Measurements from ENCODE around the gene ATP6V0A4. TPM values are rescaled to one million over a fixed set of nuclear protein-coding genes. Genes with fewer than 3 reads are reported as not detected.

Gene ATP6V0A4
- not detected for total RNA-seq

GRCh38 chr7:138797715-138798320 lies at the start of gene ATP6V0A4, which contains the start of gene TMEM213:
Gene ATP6V0A4, minus strand, starts transcription at chr7:138798196. Its CDS starts 26,949 bp downstream, at chr7:138771247.
Gene TMEM213, plus strand, starts transcription at chr7:138797994. Its CDS starts 111 bp downstream, at chr7:138798105.
- no peaks in the 10 kb centered on the region for H3K27me3 ChIP-seq (ENCODE audit: insufficient read depth, low read length)
- H3K4me3 ChIP-seq (ENCODE audit: low read length): no peak within 1 kb of the TSS
- H3K9me3 ChIP-seq (ENCODE audit: low read depth, low read length): no peaks in the 10 kb centered on the region
- H3K4me1 ChIP-seq (ENCODE audit: insufficient read depth, low read length): no peaks in the 10 kb centered on the region

- Histone ChIP-seq H3K27me3 (ENCODE audit: insufficient read depth, low read length) (no peaks in the 10 kb centered on the region), H3K9me3 (ENCODE audit: low read depth, low read length) (no peaks in the 10 kb centered on the region), H3K4me1 (ENCODE audit: insufficient read depth, low read length) (no peaks in the 10 kb centered on the region), H3K4me3 (ENCODE audit: low read length) (no peak overlapping the region)
Measured at GRCh38 chr7:138845711-138846110, 47.7 kb upstream of the ATP6V0A4 start.

DNA sequence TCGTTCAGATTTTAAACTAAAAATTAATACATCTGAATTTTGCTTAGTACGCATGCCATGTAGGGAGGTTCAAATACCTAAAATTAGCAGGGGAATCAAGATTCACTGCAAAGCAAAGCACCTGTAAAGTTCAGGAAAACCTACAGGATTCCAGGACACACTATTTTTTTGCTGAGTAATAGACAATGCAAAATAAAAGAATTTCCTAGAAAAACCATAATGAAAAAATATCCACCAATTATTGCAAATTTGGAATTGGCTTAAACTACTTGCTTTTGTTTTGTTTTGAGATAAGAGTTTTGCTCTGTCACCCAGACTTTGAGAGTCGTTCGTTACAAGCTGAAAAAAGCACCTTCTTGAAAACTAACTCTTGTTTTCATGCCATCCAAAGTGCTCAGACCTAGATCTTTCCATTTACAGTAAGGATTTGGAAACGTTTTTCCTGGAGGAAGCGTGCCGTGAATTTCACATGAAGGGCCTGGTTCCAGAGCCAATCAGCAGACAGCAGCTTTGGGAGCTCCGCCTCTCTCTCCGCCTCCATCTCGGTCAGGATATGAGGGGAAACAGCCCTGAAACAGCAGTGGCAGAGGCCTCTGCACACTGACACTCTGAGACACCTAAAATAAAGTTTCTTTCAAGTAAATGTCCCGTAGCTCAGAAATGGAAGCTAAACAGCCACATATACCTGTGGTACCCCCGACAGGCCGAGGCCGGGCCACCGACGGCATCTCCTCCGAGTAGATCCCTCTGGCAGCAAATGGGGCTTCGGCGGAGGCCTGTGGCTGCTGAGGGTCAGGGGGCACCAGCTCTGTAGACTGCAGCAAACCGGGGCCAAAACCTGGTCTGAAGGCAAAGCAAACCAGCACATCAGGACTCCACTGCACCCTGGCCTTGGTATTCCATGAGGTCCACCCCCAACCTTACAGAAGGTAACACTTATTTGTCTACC lies 45.9 kb upstream of the ATP6V0A4 start:
- H3K9me3 ChIP-seq (ENCODE audit: low read depth, low read length): no peaks in the 10 kb centered on the region
- H3K4me1 ChIP-seq (ENCODE audit: insufficient read depth, low read length): no peaks in the 10 kb centered on the region
- H3K27me3 ChIP-seq (ENCODE audit: insufficient read depth, low read length): no peaks in the 10 kb centered on the region
- H3K4me3 ChIP-seq (ENCODE audit: low read length): no peak overlapping the region

- Histone ChIP-seq H3K4me3 (ENCODE audit: low read length) (no peak overlapping the region), H3K27me3 (ENCODE audit: insufficient read depth, low read length) (no peaks in the 10 kb centered on the region), H3K4me1 (ENCODE audit: insufficient read depth, low read length) (no peaks in the 10 kb centered on the region), H3K9me3 (ENCODE audit: low read depth, low read length) (no peaks in the 10 kb centered on the region)
Measured at GRCh38 chr7:138842111-138842510, 44.1 kb upstream of the ATP6V0A4 start.

GRCh38 chr7:138838166-138838565 lies 40.2 kb upstream of the ATP6V0A4 start:
- Histone ChIP-seq H3K4me1 (ENCODE audit: insufficient read depth, low read length) (no peaks in the 10 kb centered on the region), H3K4me3 (ENCODE audit: low read length) (no peak overlapping the region), H3K27me3 (ENCODE audit: insufficient read depth, low read length) (no peaks in the 10 kb centered on the region), H3K9me3 (ENCODE audit: low read depth, low read length) (no peaks in the 10 kb centered on the region)

DNA sequence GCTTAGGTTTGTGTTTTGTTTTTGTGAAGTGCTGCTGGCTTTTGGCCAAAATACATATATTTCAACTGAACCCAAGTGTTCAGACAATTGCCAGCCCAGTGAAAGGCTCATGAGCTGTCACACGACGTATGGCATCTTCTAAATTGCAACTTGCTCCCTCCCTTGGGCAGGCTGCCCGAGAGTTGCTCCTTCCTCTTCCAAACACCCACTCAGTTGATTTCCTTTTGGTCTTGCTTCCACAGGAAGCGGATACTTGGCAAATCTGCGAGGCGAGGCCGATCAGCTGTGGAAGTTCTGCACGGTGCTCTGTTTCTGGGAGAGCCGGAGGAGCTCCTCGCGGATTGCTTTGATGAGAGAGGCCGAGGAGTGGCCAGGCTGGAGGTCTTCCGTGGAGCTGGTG lies 39.6 kb upstream of the ATP6V0A4 start:
- Histone ChIP-seq H3K4me1 (ENCODE audit: insufficient read depth, low read length) (no peaks in the 10 kb centered on the region), H3K9me3 (ENCODE audit: low read depth, low read length) (no peaks in the 10 kb centered on the region)

DNA sequence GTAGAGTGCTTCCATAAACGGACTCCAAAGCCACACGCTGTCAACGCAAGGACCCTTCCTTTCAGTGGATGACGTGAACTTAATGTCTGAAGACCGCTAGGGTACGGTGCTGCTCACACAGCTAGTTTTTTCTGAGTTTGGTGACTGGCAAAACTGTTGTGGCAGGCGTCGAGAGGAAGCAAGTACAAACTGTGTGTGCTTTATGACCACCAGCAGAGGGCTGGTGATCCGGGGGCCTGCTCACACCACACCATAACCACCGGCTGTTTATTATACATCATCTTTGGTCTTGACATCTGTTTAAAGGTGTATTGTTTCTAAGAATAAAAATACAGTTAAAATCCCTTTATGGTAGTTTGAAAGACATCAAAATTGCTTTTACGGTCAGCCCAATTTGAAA lies 37.1 kb upstream of the ATP6V0A4 start:
- H3K9me3 ChIP-seq (ENCODE audit: low read depth, low read length): no peaks in the 10 kb centered on the region
- no peak overlapping the region for H3K4me3 ChIP-seq (ENCODE audit: low read length)
- no peaks in the 10 kb centered on the region for H3K4me1 ChIP-seq (ENCODE audit: insufficient read depth, low read length)
- no peaks in the 10 kb centered on the region for H3K27me3 ChIP-seq (ENCODE audit: insufficient read depth, low read length)

More for the DNA sequence above, 39.6 kb upstream of the ATP6V0A4 start:
- Histone ChIP-seq H3K4me3 (ENCODE audit: low read length) (no peak overlapping the region), H3K27me3 (ENCODE audit: insufficient read depth, low read length) (no peaks in the 10 kb centered on the region)

- Histone ChIP-seq H3K27me3 (ENCODE audit: insufficient read depth, low read length) (no peaks in the 10 kb centered on the region), H3K4me1 (ENCODE audit: insufficient read depth, low read length) (no peaks in the 10 kb centered on the region), H3K4me3 (ENCODE audit: low read length) (no peak overlapping the region), H3K9me3 (ENCODE audit: low read depth, low read length) (no peaks in the 10 kb centered on the region)
Measured at GRCh38 chr7:138834583-138834982, 36.6 kb upstream of the ATP6V0A4 start.

GRCh38 chr7:138833596-138833995 lies 35.6 kb upstream of the ATP6V0A4 start:
- H3K4me1 ChIP-seq (ENCODE audit: insufficient read depth, low read length): no peaks in the 10 kb centered on the region
- H3K4me3 ChIP-seq (ENCODE audit: low read length): no peak overlapping the region
- no peaks in the 10 kb centered on the region for H3K9me3 ChIP-seq (ENCODE audit: low read depth, low read length)
- no peaks in the 10 kb centered on the region for H3K27me3 ChIP-seq (ENCODE audit: insufficient read depth, low read length)

DNA sequence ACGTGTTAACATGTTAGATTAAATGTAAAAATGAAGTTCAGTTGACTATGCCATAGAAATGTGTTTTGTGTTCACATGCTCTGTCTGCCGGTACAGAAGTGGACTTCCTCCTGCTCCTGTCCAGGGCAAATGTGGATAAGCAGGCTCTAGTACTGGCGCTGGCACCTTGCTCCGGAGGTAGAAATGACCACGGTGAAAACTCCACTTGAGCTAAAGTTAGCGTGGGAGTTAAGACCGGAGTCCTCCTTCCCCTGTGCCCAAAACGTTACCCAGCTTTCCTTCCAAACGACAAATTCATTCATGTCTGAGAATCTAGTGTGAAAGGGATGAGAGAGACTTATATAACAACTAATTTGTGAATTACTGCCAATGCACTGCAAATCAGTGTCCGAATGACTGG lies 35.0 kb upstream of the ATP6V0A4 start:
- Histone ChIP-seq H3K9me3 (ENCODE audit: low read depth, low read length) (no peaks in the 10 kb centered on the region), H3K27me3 (ENCODE audit: insufficient read depth, low read length) (no peaks in the 10 kb centered on the region), H3K4me3 (ENCODE audit: low read length) (no peak overlapping the region)

GRCh38 chr7:138829335-138829734 lies 31.3 kb upstream of the ATP6V0A4 start:
- no peaks in the 10 kb centered on the region for H3K9me3 ChIP-seq (ENCODE audit: low read depth, low read length)
- no peak overlapping the region for H3K4me3 ChIP-seq (ENCODE audit: low read length)
- no peaks in the 10 kb centered on the region for H3K27me3 ChIP-seq (ENCODE audit: insufficient read depth, low read length)
- H3K4me1 ChIP-seq (ENCODE audit: insufficient read depth, low read length): no peaks in the 10 kb centered on the region

More for the DNA sequence above, 35.0 kb upstream of the ATP6V0A4 start:
- H3K4me1 ChIP-seq (ENCODE audit: insufficient read depth, low read length): no peaks in the 10 kb centered on the region

DNA sequence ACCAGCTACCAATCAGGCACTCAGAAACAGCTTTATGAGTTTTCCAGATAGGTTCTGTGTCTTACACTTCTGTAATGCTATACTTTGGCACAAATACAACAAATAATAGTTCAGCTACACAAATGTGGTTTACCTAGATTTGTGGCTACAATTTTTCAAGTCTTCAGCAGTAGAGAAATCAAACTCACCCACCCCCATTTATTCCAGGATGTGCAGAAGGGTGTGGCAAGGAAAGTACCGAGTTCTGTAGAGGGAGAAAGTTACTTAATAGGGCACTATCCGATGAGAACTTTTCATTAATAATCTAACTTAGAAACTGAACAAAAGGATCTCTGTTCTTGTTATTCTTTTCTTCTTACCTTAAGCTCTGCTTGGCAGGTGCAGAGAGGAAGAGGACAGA lies 30.3 kb upstream of the ATP6V0A4 start:
- no peak overlapping the region for H3K4me3 ChIP-seq (ENCODE audit: low read length)
- no peaks in the 10 kb centered on the region for H3K9me3 ChIP-seq (ENCODE audit: low read depth, low read length)
- no peaks in the 10 kb centered on the region for H3K4me1 ChIP-seq (ENCODE audit: insufficient read depth, low read length)
- H3K27me3 ChIP-seq (ENCODE audit: insufficient read depth, low read length): no peaks in the 10 kb centered on the region

- Histone ChIP-seq H3K4me1 (ENCODE audit: insufficient read depth, low read length) (no peaks in the 10 kb centered on the region), H3K9me3 (ENCODE audit: low read depth, low read length) (no peaks in the 10 kb centered on the region), H3K4me3 (ENCODE audit: low read length) (no peak overlapping the region), H3K27me3 (ENCODE audit: insufficient read depth, low read length) (no peaks in the 10 kb centered on the region)
Measured at GRCh38 chr7:138825049-138825721, 27.2 kb upstream of the ATP6V0A4 start.

DNA sequence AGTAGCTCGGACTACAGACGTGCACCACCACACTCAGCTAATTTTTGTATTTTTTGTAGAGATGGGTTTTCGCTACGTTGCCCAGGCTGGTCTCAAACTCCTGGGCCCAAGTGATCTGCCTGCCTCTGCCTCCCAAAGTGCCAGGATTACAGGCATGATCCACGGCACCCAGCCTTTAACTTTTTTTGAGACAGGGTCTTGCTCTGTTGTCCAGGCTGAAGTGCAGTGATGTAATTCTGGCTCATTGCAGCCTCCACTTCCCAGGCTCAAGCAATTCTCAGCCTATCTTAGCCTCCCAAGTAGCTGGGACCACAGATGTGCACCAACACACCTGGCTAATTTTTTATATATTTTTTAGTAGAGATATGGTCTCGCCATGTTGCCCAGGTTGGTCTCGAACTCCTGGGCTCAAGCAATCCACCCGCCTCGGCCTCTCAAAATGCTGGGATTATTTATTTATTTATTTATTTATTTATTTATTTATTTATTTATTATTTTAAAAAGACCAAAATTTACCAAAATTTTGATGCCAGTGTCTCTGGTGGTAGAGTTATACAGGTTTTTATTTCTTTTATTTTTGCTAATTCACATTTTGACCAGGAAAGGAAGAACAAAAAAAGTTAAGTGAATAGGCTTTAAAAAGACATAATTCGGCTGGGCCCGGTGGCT lies 25.0 kb upstream of the ATP6V0A4 start:
- no peaks in the 10 kb centered on the region for H3K4me1 ChIP-seq (ENCODE audit: insufficient read depth, low read length)
- no peak overlapping the region for H3K4me3 ChIP-seq (ENCODE audit: low read length)
- no peaks in the 10 kb centered on the region for H3K9me3 ChIP-seq (ENCODE audit: low read depth, low read length)
- H3K27me3 ChIP-seq (ENCODE audit: insufficient read depth, low read length): no peaks in the 10 kb centered on the region

- no peaks in the 10 kb centered on the region for H3K9me3 ChIP-seq (ENCODE audit: low read depth, low read length)
- no peak overlapping the region for H3K4me3 ChIP-seq (ENCODE audit: low read length)
- H3K4me1 ChIP-seq (ENCODE audit: insufficient read depth, low read length): no peaks in the 10 kb centered on the region
- no peaks in the 10 kb centered on the region for H3K27me3 ChIP-seq (ENCODE audit: insufficient read depth, low read length)
Measured at GRCh38 chr7:138821912-138822311, 23.9 kb upstream of the ATP6V0A4 start.

Data from mononuclear cell (primary cell).